HG03060 (cell line): ENCODE measurements around the gene SH2D2A.
"Not testable (repeated sequence)": the region's sequence is repeated elsewhere in the genome, so short reads cannot be mapped to it uniquely, and the experiment has no call there.

Experiments used
- ATAC-seq: cut with Tn5 transposase; IDR thresholded peaks from one replicate; pipeline ENCODE4 v1.9.1; 2021; ENCODE audit warnings: low read depth, moderate number of reproducible peaks; ENCODE audit not compliant: unreplicated experiment

SH2D2A gene

DNA sequence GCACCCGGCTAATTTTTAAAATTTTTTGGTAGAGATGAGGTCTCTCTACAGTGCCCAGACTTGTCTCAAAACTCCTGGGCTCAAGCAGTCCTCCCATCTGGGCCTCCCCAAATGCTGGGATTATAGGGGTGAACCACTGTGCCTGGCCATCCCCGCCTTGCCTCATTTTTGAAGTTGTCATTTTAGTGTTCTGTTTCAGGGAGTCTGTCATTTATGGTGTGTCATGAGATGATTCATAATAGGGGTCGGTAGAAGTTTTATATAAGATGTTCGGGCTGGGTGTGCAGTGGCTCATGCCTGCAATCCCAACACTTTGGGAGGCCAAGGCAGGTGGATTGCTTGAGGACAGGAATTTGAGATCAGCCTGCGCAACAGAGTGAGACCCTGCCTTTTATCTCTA lies 40.8 kb downstream of the SH2D2A start:
- ATAC-seq, result no peak

DNA sequence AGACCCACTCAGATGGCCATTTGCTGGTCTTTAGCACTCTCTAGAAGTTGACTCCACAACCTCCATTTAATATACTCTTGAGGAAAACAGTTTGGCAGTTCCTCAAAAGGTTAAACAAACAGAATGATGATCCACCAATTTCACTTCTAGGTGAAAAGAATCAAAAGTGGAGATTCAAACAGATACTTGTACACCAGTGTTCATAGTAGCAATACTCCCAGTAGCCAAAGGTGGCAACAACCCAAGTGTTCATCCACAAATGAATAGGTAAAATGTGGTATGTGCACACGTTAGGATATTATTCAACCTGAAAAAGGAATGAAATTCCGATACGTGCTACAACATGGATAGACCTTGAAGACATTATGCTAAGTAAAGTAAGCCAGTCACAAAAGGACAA lies 43.0 kb downstream of the SH2D2A start:
- ATAC-seq, result no peak

DNA sequence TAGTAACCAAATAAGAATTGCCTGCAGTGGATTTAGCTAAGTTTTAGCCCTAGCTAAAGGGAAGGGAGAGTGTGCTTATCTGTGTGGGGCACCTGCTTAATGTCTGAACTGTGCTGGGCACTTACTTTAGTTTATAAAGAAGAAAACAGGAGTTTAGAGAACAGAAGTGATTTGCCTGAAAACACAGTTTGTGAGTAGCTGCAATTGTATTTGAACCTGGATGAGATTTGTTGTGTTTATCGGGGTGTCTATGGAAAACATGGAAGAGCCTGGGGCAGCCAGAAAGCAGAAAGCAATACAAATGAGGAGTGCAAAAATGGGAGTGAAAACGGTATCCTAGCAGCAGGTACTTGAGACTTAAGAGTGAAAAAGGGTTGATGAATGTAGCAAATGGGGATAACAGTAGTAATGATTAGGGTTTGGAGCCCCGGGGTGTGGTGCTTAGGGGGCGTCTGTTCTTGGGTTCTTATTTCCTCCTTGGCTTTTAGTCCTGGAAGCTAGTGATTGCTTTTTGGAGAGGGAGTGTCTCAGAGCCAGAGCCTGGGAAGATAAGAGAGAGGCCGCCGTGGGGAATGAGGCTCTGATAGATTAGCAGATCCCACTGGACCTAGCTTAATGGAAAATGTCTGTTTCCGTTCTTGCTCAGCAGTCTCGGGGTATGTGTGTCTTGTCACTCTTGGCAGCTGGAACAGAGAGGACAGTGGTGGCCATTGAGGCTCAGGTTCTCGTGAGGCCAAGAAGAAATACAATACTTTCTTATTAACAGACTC lies 43.7 kb downstream of the SH2D2A start:
- no peak for ATAC-seq

DNA sequence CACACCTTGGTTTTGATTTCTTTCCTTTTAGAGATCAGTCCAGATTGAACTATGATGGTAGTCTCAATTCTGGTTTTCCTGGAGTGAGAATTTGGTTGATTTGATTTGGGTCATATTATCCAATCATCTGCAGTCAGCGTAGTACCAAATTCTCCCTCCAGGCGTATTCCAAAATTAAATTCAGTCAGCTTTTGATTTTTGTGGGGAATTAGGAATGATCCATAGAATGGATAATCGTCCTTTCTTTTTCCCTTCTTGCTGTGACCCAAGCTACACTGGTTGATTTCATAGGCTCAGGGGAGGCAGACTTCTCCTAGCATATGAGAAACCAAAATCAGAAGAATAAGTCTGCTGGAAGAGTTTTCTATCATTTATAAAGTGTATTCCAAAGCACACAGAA lies 44.4 kb downstream of the SH2D2A start:
- no peak for ATAC-seq

DNA sequence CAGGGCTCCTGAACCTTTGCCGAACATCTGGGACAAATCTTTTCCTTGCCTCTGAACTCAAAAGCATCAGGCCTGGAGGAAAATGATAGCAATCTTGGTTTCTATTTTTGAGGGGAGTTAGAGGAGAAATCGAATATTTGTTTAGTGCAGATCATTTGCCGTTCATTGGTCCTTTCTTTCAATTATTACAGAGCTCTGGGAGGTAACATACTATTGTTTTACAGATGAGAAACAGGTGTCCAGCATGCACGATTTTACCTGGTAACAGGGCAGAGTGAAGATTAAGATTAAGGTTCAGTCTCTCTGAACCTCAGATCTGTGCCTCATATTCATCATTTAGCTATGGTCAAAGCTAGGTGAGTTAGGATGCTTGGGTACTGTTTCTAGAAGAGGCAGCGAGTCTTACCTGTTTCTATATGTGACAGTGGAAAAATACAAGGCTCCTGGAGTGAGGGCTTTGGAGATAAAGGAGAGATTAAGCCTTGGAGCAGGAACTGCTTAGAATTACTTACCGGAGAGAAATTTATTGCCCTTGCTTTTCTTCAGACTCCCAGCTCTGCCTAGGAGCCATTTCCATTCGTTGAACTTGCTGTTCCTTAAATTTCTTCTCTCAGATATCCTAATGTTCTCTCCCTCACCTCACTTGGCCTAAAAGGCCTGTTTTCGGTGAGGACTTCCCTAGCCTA lies 47.9 kb downstream of the SH2D2A start:
- no peak for ATAC-seq

DNA sequence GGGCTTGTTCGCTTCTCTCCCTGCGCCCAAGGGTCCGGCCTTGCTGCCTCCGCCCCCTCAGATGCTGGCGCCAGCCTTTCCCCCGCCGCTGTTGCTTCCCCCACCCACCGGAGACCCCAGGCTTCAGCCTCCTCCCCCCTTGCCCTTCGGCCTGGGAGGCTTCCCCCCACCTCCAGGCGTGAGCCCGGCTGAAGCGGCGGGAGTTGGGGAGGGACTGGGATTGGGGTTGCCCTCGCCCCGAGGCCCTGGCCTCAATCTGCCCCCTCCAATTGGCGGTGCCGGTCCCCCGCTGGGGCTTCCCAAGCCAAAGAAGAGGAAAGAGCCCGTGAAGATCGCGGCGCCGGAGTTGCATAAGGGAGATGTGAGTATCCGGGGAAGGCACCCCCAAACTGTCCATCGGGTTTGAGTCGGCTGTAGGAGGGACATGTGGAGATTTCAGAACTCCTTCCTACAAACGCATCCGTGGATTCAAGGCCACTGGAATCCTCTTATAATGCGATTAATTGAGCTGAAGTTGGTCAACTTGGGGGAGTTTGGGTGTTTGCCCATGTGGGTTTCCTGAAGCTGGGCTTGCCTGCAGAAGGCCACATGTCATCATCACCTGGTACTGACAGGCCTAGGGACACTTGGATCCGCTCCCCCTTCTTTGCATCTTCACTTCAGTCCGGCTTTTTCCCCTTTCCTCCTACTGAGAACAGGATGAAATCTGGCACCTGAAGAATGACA lies 48.6 kb downstream of the SH2D2A start:
- ATAC-seq, result no peak

DNA sequence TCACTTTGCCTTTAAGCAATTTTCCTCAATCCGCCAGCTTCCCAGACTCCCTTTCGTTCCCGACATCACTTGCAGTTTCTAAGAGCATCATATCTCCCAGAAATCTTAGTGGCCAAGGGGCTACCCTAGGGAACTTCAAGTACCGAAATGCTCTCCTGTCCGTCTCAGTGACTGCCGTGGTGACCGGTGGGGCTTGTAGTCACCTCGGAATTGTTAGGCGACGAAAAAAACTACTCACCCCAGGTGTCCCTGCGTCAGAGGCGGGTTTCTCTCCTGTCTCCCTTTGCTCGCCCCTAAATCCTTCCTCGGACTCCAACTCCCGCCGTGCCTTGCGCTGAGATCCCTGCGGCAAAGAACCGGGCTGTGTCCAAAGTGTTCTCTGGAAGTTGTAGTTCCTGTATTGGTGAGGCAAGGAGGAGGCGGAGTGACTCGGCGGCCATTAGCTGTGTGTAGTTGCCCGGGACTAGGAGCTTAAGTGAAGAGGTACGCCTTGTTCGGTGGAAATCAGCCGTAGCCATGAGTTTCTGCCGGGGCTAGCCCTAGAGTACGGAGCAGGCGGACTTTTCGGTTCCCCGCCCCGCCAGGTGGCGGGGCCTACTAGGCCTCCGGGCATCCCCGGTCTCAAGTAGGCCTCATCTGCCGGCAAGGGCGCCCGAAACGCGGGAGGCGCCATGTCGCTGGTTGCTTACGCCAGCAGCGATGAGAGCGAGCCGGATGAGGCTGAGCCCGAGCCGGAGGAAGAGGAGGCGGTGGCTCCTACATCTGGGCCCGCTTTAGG lies 49.4 kb downstream of the SH2D2A start, which contains the start of gene PRCC:
Gene PRCC (plus strand): TSS at position 435 of the 778 bp plus-strand sequence. CDS start 237 bp downstream, at position 672.
- peak; percentile 82 for ATAC-seq

DNA sequence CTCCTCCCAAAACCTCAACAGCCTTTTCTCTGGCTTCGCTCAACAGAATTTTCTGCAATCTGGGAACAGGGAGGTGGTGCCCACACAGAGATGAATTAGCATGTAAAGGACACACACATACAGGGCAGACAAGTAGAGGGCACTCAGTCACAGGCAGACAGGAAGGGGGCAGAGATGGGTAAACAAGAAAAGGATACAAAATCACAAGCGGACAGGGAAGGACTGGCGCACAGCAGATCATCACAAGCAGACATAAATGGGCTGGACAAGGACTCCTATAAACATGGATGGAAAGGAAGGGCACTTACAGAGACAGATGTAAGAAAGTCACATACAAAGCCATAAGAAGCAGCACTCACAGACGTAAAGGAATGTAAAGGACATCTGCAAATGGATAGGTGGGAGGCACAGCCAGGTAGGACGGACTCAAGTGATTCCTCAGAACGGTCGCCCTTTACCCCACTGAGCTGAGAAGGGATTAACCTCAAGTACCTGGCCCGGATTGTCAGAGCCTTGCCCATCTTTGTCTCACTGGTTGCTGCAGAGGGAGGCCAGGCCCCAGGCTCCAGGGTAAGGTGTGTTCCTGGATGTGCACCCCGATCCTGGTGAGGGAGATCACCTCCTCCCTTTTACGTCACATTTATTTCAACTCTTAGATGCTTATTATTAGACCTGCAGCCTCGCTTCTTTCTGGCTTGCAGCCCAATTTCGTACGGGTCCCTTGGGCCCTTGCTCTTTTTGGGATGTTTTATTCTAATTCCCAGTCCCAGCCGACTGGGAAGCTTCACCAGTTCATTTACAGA lies 50.1 kb downstream of the SH2D2A start:
- no peak for ATAC-seq

DNA sequence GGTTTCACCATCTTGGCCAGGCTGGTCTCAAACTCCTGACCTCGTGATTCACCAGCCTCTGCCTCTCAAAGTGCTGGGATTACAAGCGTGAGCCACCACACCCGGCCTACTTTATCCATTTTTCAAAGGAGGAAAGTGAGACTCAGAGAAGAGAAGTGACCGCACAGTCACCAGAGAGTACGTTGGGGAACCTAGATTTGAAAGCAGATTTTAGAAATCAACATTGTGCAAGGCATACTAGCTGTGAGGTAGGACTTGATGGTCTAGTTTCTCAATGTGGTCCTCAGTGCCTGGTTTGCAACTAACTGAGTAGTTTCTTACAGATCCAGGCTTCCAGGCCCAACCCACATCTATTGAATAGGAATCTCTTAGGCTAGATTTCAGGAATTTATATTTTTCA lies 51.0 kb downstream of the SH2D2A start:
- no peak for ATAC-seq

DNA sequence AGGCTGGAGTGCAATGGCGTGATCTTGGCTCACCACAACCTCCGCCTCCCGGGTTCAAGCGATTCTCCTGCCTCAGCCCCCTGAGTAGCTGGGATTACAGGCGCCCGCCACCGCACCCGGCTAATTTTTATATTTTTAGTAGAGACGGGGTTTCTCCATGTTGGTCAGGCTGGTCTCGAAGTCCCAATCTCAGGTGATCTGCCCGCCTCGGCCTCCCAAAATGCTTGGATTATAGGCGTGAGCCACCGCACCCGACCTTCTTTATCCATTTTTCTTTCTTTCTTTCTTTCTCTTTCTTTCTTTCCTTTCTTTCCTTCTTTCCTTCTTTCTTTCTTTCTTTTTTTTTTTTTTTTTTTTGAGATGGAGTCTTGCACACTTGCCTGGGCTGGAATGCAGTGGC lies 51.5 kb downstream of the SH2D2A start:
- ATAC-seq, result not testable (repeated sequence)

DNA sequence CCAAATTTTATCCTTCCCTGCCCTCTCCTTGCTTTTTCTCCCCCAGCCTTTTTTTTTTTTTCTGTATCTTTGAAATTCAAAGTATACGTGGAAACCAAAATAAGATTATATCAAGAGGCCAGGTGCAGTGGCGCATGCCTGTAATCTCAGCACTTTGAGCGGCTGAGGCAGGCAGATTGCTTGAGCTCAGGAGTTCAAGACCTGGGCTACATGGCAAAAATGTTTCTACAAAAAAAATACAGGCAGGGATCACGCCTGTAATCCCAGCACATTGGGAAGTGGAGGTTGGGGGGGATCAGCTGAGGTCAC lies 55.9 kb downstream of the SH2D2A start:
- ATAC-seq, result no peak

DNA sequence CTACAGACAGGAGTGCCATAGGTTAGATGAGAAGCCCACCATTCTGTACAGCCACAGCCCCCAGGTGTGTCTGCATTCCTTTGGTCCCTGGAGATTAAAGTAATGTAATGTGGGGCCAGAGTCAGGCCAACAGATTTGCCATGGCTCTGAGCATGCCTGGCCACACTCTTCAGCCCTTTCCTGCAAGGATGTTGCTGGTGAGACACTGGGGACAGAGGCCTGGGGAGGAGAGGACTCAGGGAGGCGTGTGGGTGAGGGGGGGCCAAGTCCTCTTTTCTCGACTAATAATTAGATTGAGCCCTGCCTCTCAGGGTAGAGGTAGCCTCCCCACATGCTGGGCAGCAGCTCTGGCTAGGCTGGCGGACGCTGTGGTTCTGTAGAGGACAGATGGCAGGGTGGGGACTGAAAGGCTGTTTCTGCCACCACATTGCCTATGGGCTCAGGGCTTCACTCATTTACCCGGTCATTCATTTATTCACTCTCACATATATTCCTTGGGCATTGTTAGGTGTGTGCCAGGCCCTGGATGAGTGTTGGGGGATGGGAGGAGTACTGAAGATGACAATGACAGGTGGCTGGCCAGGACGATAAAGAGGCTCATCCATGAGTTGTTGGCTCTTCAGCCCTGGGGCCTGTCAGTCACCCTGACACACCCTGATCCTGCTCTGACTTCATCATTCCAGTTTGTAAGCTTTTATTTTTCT lies 56.4 kb downstream of the SH2D2A start:
- ATAC-seq, result no peak

DNA sequence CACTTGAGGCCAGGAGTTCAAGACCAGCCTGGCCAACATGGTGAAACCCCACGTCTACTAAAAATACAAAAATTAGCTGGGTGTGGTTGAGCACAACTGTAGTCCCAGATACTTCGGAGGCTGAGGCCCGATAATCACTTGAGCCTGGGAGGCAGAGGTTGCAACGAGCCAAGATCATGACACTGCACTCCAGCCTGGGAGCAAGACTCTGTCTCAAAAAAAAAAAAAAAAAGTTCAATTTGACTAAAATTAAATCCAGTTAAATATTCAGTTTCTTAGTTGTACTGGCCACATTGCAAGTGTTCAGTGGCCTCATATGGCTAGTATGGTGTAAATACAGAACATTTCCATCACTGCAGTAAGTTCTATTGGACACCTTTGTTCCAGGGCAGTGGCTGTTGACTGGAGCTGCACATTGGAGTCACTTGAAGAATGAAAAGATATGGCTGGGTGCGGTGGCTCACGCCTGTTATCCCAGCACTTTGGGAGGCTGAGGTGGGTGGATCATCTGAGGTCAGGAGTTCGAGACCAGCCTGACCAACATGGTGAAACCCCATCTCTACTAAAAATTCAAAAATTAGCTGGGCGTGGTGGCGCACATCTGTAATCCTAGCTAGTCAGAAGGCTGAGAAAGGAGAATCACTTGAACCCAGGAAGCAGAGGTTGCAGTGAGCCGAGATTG lies 58.9 kb downstream of the SH2D2A start:
- not testable (repeated sequence) for ATAC-seq

DNA sequence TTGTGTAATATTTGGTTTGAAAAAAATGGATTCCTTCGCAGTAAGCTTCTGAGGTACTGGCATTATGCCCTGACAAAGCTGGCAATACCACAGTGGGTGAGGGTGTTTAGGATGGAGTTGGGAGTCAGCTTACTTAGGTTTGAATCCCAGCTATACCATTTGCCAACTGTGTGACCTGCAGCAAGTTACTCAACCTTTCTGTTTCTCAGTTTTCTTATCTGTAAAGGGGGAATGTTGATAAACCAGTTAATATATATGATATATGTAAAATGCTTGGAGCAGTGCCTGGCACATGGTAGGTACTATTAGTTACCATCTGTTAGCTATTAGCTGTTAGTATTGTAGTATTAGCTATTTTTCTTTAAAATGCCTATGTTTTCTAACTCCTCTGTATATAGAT lies 60.3 kb downstream of the SH2D2A start:
- no peak for ATAC-seq
